T47D (cell line): ENCODE data around the gene DMAC2.

Source experiments
- DNase-seq, 2 experiments: peaks; one replicate each; pipeline versions ENCODE4 v3.0.0 to v3.0.0-alpha.2; 2011 to 2012; ENCODE audit warnings: low read depth in 1 of 2, low spot score in 1 of 2
- JUND ChIP-seq: IDR thresholded peaks from 2 replicates; pipeline ENCODE4 v1.6.1; 2012; ENCODE audit warnings: low read depth
- in situ Hi-C: cut with HindIII; loops from 2 replicates; pipeline ENCODE4 v1.10.0; 2016; ENCODE audit warnings: low sequenced_read_pairs, low pct_unique_long_range_greater_than_20kb

The DMAC2 gene

DNA sequence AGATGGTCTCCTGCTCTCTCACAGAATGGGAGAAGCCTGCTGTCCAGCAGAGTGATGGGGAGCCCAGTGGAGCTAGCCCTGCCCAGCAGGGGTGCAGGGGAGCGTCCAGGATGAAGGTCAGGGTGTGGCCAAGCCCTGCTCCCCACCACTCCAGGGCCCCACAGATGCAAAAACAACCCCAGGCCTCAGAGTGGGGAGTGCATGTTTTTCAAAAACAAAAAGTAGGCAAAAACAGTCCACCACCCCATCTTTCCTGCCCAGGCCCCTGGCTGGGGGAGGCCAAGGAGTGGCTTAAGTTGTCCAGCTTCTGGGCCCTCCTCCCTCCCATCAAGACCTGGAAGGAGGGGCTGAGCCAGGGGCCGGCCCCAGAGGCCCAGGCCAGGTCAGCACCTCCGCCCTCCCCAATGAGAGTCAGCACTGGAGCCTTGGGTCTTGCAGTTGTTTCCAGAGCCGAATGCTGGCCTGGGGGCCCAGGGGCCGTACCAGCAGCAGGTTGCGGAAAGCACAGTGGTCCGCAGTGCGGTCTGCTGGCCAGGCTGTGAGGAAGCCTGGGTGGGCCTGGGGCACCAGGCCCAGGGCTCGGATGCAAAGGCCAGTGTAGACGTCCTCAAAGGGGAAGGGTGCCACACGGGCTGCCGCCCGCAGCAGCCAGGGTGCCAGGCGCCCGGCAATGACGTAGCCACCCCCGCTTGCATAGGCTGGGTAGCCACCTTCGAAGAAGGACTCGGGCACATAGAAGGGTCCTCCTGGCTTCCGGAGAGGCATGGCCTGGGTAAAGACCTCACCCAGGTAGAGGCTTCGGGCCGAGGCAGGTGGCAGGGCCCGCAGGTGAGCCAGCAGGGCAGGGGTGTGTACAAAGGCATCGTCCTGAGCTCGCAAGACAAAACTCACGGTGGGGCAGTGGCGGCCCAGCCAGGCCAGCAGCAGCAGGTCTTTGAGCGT lies 14.3 kb downstream of the DMAC2 start:
- DNase-seq: no peak
- in situ Hi-C loops: no loop called here
- TF ChIP-seq JUND: no peak

DNA sequence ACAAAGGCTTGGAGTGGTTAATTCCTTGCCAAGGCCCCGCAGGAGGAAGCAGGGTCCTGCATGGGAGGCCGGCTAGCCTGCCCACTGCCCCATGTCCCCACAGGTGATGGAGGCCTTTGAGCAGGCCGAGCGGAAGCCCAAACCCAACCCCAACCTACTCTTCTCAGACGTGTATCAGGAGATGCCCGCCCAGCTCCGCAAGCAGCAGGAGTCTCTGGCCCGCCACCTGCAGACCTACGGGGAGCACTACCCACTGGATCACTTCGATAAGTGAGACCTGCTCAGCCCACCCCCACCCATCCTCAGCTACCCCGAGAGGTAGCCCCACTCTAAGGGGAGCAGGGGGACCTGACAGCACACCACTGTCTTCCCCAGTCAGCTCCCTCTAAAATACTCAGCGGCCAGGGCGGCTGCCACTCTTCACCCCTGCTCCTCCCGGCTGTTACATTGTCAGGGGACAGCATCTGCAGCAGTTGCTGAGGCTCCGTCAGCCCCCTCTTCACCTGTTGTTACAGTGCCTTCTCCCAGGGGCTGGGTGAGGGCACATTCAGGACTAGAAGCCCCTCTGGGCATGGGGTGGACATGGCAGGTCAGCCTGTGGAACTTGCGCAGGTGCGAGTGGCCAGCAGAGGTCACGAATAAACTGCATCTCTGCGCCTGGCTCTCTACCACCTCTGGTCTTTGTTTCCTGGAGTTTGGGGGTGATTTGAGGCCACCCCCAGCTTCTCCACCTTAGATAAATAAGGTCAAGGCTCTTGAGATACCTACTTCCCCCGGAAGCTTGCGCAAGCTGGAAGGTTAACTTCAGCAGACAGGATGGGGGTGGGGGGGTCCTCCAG lies 15.2 kb downstream of the DMAC2 start:
- in situ Hi-C loops: no loop called here
- DNase-seq: no peak
- TF ChIP-seq JUND: no peak

DNA sequence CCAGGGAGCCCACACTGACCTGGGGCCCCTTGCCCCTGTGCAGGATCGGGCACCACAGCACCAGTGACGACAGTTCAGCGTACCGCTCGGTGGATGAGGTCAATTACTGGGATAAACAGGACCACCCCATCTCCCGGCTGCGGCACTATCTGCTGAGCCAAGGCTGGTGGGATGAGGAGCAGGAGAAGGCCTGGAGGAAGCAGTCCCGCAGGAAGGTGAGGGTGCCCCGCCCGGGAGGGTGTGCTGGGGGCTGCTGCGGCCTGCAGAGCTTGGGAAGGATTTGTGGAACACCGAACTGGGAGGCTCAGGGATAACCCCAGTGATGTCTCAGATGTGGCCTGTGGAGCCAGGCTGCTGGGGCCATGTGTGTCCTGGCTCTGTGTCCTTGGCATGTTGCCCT lies 16.8 kb downstream of the DMAC2 start:
- DNase-seq: no peak
- TF ChIP-seq JUND: no peak
- in situ Hi-C loops: no loop called here

DNA sequence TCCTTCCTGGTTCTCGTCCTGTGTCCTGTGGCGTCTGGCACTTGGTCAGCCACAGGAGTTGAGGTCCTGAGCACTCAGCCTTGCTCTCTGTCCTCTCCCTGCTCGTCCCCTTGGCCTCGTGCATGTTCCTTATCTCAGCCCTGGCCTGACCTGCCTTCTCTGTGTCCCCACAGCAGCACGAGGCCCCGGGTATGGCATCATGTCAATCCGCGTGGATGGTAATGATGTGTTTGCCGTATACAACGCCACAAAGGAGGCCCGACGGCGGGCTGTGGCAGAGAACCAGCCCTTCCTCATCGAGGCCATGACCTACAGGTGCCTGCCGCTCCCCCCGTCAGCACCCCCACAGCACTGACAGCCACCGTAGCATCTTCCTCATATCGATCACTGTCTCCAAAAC lies 17.3 kb downstream of the DMAC2 start:
- DNase-seq: no peak
- in situ Hi-C loops: no loop called here
- no peak for TF ChIP-seq JUND

DNA sequence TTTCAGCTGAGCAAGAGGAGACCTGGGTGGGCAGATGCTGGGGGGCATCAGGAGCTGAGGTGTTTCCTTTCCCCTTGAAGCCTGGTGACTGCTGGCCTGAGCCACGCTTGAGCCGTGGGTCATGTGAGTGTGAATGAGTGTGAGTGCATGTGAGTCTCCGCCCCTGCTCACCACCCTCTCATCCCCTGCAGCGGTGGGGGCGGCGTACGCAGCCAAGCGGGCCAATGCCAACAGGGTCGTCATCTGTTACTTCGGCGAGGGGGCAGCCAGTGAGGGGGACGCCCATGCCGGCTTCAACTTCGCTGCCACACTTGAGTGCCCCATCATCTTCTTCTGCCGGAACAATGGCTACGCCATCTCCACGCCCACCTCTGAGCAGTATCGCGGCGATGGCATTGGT lies 17.7 kb downstream of the DMAC2 start:
- in situ Hi-C loops: no loop called here
- DNase-seq: no peak
- TF ChIP-seq JUND: no peak

DNA sequence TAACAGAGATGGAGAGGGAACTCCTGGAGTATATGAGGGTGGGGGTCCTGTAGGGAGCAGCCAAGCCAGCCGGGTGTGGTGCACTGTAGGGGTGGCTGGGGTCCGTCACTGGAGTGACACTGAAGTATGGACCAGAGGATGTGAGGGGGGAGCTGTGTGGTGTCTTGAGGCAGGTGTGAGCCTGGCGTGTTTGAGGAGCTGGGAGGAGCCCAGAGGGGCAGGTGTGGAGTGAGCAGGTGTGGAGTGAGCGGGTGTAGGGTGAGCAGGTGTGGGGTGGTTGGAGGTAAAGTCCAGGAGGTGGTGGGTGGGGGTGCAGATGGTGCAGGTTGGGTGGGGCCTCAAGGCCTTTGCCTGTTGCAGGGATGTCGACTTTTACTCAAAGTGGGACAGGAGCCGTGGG lies 18.4 kb downstream of the DMAC2 start:
- TF ChIP-seq JUND: no peak
- in situ Hi-C loops: no loop called here
- no peak for DNase-seq

DNA sequence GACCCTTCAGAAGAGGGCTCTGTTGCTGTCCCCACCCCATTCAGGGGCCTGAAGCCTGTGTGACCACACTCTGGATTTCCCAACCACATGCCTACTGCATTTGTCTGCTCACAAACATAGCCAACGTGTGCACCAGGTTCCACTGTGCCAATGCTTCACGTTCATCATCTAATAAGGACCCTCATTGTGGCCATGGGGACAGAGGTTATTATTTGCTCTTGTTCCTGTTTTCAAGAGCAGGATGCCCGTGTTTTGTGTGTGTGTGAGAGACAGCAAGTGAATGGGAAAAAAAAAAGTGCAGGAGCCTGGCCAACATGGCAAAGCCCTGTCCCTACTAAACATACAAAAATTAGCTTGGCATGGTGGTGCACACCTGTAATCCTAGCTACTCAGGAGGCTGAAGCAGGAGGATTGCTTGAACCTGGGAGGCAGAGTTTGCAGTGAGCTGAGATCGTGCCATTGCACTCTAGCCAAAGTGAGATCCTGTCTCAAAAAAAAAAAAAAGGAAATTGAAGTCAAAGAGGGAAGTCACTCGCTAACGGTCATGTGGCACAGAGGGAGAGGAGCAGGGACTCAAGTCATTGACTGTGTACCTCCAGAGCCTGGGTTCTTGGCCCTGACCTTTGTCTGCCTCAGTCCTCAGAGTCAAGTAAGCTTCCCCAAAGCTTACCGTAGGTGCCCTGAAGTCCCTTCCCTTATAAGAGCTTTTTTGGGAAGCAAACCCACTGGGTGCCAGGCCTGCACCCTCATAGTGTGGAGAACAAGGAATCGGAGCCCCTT lies 19.4 kb downstream of the DMAC2 start:
- DNase-seq: no peak
- TF ChIP-seq JUND: no peak

DNA sequence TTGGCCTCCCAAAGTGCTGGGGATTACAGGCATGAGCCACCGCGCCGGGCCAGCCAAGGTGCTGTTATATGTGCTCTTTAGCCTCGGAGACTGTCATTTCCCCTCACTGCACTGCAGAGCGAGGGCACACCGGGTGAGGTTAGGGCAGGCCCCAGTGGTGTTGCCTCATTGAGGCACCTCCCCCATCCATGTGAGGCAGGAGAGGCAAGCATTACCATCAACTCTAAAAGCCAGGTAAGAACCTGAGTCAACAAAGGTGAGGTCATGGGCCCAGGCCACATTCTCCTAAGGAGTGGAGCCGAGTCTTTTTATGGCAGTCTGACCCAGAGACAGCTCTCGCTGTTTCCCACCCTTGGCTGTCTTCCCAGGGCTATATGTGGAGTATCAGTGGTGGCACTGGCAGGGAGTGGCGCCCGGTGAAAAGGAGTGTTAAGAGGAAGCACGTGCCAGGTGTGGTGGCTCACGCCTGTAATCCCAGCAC lies 23.5 kb downstream of the DMAC2 start:
- TF ChIP-seq JUND: no peak
- DNase-seq: no peak
- in situ Hi-C loops: no loop called here

More for the DNA sequence above, 19.4 kb downstream of the DMAC2 start:
- in situ Hi-C loops: no loop called here

DNA sequence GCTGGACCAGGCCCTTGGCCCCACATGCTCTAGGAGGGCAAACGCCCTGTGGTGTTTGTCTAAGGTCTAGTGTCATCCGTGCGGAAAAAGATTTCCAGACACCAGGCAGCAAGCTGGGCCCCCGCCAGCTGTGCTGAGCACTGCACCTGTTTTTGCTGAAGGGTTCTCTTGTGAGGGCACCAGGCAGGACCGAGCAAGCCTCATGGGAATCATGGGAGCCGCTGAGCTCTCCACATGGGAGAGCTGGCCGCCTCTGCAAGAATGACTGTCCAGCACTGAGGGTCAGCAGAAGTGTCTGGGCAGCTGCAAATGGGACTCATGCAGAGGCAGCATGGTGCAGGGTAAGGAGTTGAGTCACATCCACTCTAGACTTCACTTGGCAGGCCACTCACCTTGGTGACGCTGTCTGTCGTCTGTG lies 24.5 kb downstream of the DMAC2 start:
- in situ Hi-C loops: no loop called here
- no peak for TF ChIP-seq JUND
- DNase-seq: no peak

DNA sequence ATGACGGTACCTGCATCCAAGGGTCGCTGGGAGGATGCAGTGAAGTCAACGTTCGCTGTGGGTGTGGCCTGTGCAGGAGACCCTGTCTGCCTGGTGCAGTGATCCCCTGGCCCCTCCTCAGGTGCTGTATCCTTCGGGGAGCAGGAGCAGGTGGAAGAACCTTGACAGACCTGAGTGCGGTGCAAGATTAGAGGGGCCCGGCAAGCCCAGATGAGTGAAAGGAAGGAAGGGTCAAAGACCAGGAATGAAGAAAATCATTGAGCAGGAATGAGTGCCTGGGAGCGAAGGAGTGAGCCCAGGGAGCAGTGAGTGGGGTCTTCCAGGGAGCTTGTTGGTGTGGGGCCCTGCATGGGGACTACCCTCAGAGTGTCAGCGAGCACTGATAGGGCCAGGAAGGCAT lies 25.3 kb downstream of the DMAC2 start:
- TF ChIP-seq JUND: no peak
- in situ Hi-C loops: no loop called here
- no peak for DNase-seq

DNA sequence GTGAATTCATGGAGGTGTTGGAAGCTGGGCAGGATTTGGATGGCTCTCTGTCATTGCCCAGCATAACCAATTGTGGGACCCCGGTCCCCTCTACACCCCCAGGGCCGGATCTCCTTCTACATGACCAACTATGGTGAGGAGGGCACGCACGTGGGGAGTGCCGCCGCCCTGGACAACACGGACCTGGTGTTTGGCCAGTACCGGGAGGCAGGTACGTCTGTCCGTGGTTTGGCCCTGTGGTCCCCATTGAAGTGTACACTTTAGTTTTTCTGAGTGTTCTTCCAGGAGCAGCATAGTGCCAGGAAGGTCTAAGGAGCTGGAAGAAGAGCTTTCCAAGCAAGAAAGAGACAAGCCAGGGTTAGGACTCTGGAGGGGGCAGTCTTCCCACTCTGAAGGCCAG lies 25.8 kb downstream of the DMAC2 start:
- DNase-seq: no peak
- in situ Hi-C loops: no loop called here
- TF ChIP-seq JUND: no peak

DNA sequence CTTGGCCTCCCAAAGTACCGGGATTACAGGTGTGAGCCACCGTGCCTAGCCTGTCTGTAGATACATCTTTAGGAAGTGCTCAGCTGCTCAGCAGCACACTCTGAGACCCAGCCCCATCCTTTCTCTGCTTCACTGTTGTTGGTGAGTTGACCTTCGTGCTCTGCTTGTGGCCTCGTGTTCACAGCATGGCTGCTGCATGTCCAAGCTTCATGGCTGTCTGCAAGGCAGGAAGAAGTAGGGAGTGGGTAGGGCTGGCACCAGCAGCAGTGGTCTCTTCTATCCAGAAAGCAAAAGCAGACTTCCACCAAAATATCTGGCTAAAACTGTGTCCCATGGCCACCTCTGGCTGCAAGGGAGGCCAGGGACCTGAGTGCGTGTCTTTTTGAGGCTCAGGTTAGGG lies 26.8 kb downstream of the DMAC2 start:
- TF ChIP-seq JUND: no peak
- in situ Hi-C loops: no loop called here
- no peak for DNase-seq

DNA sequence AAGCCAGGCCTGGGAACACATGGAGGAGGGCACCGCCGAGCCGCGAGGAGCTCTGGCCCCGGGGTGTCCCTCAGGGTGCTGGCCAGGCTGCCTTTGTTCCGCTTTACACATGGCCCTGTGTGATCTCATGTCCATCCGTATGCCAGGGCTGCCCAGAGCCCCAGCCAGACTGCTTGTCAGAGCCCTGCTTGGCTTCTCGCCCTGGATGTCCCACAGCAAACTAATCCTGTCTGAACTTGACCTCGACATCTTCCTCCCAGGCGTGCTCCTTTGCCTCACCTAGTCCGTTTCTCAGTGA lies 27.8 kb downstream of the DMAC2 start:
- in situ Hi-C loops: no loop called here
- no peak for DNase-seq
- no peak for TF ChIP-seq JUND
